GM23248 (cell line): ENCODE data around the gene OPTC.

Experiments
- EZH2 ChIP-seq: fragments of 200-600 bp; sonication (generic); IDR thresholded peaks from 2 replicates; pipeline ENCODE4 v1.6.1; 2018; ENCODE audit warnings: antibody characterized with exemption, mild to moderate bottlenecking; ENCODE audit not compliant: insufficient read depth, poor library complexity, severe bottlenecking
- EZH2phosphoT487 ChIP-seq: fragments of 200-600 bp; sonication (generic); IDR thresholded peaks from 2 replicates; pipeline ENCODE4 v1.6.1; 2018; ENCODE audit warnings: antibody characterized with exemption, moderate library complexity, mild to moderate bottlenecking, low read depth; ENCODE audit not compliant: insufficient read depth

- TF ChIP-seq EZH2 (no peak), EZH2phosphoT487 (no peak)
Observed at GRCh38 chr1:203521074-203521794, 27.3 kb downstream of the OPTC start.
